Measurements from ENCODE around the gene EFCAB11.

DNA sequence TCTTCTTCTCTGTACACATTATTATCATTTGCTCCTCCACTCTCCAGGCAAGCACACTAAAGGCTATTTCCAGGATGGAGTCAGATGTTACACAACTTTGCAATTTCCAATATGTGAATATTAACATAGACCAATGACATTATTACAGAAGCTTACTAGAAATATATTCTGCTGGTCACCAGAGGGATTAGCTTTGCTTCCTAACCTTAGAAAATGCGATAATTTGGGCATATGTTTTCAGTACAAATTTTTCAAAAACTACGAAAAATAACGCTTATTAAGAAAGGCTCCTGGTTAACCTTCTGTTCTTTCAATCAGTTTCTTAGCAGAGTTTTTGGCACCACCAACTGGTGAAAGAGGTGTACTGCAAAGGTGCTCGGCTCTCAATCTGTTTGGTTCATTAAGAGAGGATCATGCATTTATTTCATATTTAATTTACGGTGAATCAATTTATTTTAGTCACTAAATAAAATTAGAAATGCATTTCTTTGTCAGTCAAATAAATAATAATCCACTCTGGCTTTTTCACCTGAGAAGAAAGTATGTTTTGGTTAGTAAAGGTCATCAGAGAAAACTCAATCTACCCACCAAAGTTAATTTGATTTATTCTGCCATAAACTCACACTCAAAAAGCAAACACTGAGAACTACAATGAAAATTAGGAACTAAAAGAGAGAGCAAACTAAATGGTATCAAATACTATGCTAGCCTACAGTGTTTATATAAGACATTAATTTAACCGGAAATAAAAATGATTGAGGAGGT, 39.2 kb downstream of the EFCAB11 start:
- TF ChIP-seq CTCF (IDR thresholded peaks at IDR 0.05) (peak; percentile 75 to 89 (median 84)), POLR2AphosphoS5 (IDR thresholded peaks at IDR 0.05) (no peak), POLR2A (IDR thresholded peaks at IDR 0.05) (no peak)

Data from breast epithelium (tissue), 3 donors.